Breast epithelium (tissue), 4 donors: Measurements from ENCODE around the gene CACNB3. TPM values are rescaled to one million over a fixed set of nuclear protein-coding genes. Genes with fewer than 3 reads are reported as not detected.

ENCODE experiments used
- DNase-seq, 2 donors: peaks; one replicate each; pipeline ENCODE4 v3.0.0-alpha.2; 2019; ENCODE audit warnings: low spot score in 2 of 2
- H3K27ac ChIP-seq, 2 donors: fragments of 200-600 bp; sonication (generic) in 1 of 2; one replicate each; pipeline ENCODE4 v1.5.1; 2016 to 2019; ENCODE audit warnings: mild to moderate bottlenecking in 1 of 2
- H3K27me3 ChIP-seq, 2 donors: fragments of 200-600 bp; sonication (generic) in 1 of 2; one replicate each; pipeline versions ENCODE4 v1.5.1 to v1.6.0; 2017 to 2019; ENCODE audit warnings: control low read depth in 1 of 2, mild to moderate bottlenecking in 1 of 2
- H3K36me3 ChIP-seq: fragments of 200-600 bp; one replicate; pipeline ENCODE4 v1.5.1; 2019
- H3K4me1 ChIP-seq, 2 donors: fragments of 200-600 bp; sonication (generic); one replicate each; pipeline ENCODE4 v1.5.1; 2016 to 2019; ENCODE audit warnings: control low read depth in 1 of 2
- H3K4me3 ChIP-seq, 3 donors: fragments of 200-600 bp; sonication (generic); 1 replicate in 2 of 3; 2 replicates in 1 of 3; pipeline ENCODE4 v1.5.1; 2016 to 2019; ENCODE audit warnings: mild to moderate bottlenecking in 3 of 3, moderate library complexity in 2 of 3
- H3K9me3 ChIP-seq, 2 donors: fragments of 200-600 bp; sonication (generic) in 1 of 2; one replicate each; pipeline ENCODE4 v1.5.1; 2016 to 2019; ENCODE audit warnings: control low read depth in 1 of 2
- CTCF ChIP-seq, 3 donors: fragments of 450-650 bp; IDR thresholded peaks; one replicate each; pipeline ENCODE4 v1.5.1; 2016 to 2017; ENCODE audit warnings: antibody characterized with exemption in 3 of 3, mild to moderate bottlenecking in 3 of 3, moderate library complexity in 3 of 3
- POLR2A ChIP-seq: fragments of 450-650 bp; IDR thresholded peaks from one replicate; pipeline ENCODE4 v1.6.1; 2016; ENCODE audit warnings: antibody characterized with exemption, mild to moderate bottlenecking, moderate library complexity
- POLR2AphosphoS5 ChIP-seq, 3 donors: sonication (generic); formaldehyde crosslinking; IDR thresholded peaks; one replicate each; pipeline ENCODE4 v1.6.1; 2017; ENCODE audit warnings: antibody characterized with exemption in 3 of 3
- intact Hi-C: fragments of 100-400 bp; cut with DNase I; formaldehyde crosslinking; loops from one replicate; pipeline ENCODE4 v1.15.1; 2023; ENCODE audit warnings: low total_unique reads
- total RNA-seq, 3 donors: library from RNA; depleted of rRNA; stranded (reverse); fragments of >200 nt; gene quantifications; one replicate each; pipeline ENCODE4 v1.1.0, GENCODE V29; 2016

CACNB3 gene
- total RNA-seq, 3 donors from 2014 or later: 4.0 to 17.0 (median 10.8) TPM

GRCh38 chr12:48779869-48780268 lies 38.4 kb upstream of the CACNB3 start:
- no peak overlapping the region for H3K4me3 ChIP-seq
- peak overlapping the region; percentile 61 to 65 for H3K27ac ChIP-seq
- DNase-seq: no peak
- intact Hi-C loops: no loop called here
- H3K36me3 ChIP-seq: no peaks in the 10 kb centered on the region
- H3K9me3 ChIP-seq: no peaks in the 10 kb centered on the region
- peaks cover 0 to 16% of the 10 kb centered on the region in 2 donors for H3K4me1 ChIP-seq
- peak in 1 of 3 donors; percentile 49 for TF ChIP-seq POLR2AphosphoS5 (IDR thresholded peaks at IDR 0.05)
- TF ChIP-seq POLR2A: no peak
- TF ChIP-seq CTCF (IDR thresholded peaks at IDR 0.05): no peak
- no peaks in the 10 kb centered on the region for H3K27me3 ChIP-seq

GRCh38 chr12:48780381-48781025 lies 37.8 kb upstream of the CACNB3 start:
- TF ChIP-seq POLR2AphosphoS5 (IDR thresholded peaks at IDR 0.05) (no peak), CTCF (IDR thresholded peaks at IDR 0.05) (no peak), POLR2A (no peak)
- DNase-seq: no peak
- no peak overlapping the region for H3K4me3 ChIP-seq
- H3K27ac ChIP-seq: peak overlapping the region; percentile 61 to 65
- peaks cover 0 to 16% of the 10 kb centered on the region in 2 donors for H3K4me1 ChIP-seq
- H3K9me3 ChIP-seq: no peaks in the 10 kb centered on the region
- H3K36me3 ChIP-seq: no peaks in the 10 kb centered on the region
- intact Hi-C loops: no loop called here
- no peaks in the 10 kb centered on the region for H3K27me3 ChIP-seq

DNA sequence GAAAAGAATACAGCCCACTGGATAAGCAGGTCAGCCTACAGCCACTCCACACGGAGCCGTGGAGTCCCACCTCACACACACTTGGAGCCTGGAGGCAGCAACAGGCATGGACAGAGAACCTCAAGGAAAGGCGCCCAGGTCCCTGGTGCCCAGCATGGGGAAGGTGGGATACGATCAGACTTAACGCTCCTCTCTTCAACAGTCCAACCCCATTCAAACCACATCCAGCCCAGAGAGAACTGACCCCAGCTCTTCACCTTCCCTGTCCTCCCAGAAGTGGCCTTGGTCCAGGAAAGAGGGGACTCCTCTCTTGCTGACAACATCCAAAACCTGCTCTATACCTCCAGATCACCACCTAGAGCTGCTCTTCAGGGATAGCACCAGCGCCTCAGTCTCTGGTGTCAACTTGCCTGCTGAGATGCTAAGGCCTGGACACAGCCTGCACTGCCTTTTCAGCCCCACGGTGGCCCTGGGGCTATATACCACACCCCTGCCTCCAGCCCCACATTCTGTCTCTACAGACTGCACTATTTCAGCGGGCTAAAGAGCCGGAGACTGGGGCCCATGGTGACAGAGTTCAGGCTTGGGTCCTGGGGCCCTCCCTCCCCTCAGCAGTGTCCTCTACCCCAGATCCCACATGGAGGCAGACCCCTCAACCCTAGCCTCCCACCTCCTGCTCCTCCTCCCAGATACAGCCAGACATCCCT lies 36.4 kb upstream of the CACNB3 start:
- TF ChIP-seq CTCF (IDR thresholded peaks at IDR 0.05) (no peak), POLR2A (no peak), POLR2AphosphoS5 (IDR thresholded peaks at IDR 0.05) (no peak)
- Histone ChIP-seq H3K4me3 (no peak overlapping the region), H3K36me3 (no peaks in the 10 kb centered on the region), H3K27ac (peak overlapping the region; percentile 25 to 56), H3K4me1 (peaks cover 0 to 18% of the 10 kb centered on the region in 2 donors), H3K27me3 (no peaks in the 10 kb centered on the region), H3K9me3 (no peaks in the 10 kb centered on the region)
- intact Hi-C loops: no loop called here
- no peak for DNase-seq

GRCh38 chr12:48782457-48783395 lies 35.6 kb upstream of the CACNB3 start:
- H3K27ac ChIP-seq: peak overlapping the region in 1 of 2 donors; percentile 25
- H3K27me3 ChIP-seq: no peaks in the 10 kb centered on the region
- H3K36me3 ChIP-seq: no peaks in the 10 kb centered on the region
- TF ChIP-seq POLR2A: no peak
- no peak for TF ChIP-seq CTCF (IDR thresholded peaks at IDR 0.05)
- no peak for TF ChIP-seq POLR2AphosphoS5 (IDR thresholded peaks at IDR 0.05)
- H3K9me3 ChIP-seq: no peaks in the 10 kb centered on the region
- DNase-seq: no peak
- intact Hi-C loops: no loop called here
- H3K4me3 ChIP-seq: no peak overlapping the region
- peaks cover 0 to 26% of the 10 kb centered on the region in 2 donors for H3K4me1 ChIP-seq
